LNCAP (cell line): ENCODE measurements around the gene KIAA1328.

Experiments
- TF ChIP-seq, protein P1 (sequence below): fragments of 450-650 bp; IDR thresholded peaks from 2 replicates; pipeline ENCODE4 v1.5.1; 2017; ENCODE audit warnings: mild to moderate bottlenecking

Gene KIAA1328

DNA sequence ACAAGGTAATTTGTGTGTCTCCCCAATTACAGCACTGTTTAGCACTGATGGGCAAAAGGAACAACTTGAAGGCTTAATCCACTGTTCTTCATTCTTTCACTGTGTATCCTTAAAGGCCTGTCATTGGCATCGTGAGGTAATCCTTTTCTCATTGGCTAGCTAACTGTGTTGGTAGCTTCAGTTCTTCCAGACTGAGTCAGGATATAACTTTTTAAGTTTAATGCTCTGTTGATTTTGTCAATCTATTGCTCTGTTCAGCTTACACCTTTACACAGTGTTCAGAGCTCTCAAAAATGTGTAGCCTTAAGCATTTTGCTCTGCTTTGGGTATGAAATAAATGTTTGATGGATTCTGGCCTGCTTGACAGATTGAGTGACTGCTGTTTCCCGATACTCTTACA lies 148.2 kb downstream of the KIAA1328 start:
- TF ChIP-seq, protein P1, sequence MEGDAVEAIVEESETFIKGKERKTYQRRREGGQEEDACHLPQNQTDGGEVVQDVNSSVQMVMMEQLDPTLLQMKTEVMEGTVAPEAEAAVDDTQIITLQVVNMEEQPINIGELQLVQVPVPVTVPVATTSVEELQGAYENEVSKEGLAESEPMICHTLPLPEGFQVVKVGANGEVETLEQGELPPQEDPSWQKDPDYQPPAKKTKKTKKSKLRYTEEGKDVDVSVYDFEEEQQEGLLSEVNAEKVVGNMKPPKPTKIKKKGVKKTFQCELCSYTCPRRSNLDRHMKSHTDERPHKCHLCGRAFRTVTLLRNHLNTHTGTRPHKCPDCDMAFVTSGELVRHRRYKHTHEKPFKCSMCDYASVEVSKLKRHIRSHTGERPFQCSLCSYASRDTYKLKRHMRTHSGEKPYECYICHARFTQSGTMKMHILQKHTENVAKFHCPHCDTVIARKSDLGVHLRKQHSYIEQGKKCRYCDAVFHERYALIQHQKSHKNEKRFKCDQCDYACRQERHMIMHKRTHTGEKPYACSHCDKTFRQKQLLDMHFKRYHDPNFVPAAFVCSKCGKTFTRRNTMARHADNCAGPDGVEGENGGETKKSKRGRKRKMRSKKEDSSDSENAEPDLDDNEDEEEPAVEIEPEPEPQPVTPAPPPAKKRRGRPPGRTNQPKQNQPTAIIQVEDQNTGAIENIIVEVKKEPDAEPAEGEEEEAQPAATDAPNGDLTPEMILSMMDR = no peak

DNA sequence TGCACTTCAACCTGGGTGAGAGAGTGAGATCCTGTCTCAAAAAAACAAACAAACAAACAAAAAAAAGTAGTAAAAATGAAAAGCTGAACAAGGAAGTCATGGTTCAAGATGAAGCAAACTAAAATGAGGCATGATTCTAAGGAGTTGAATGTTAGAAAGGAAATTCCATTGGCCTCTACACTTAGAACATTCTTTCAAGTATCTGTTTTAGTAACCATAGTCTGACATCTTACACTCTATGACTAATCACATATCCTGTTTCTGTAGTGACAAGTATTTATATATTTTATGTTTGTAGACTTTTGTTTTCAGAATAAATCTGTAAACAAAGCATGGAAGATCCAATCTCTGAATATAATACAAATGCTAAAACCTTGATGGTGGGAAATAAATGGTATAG lies 164.1 kb downstream of the KIAA1328 start:
- TF ChIP-seq, protein P1 = no peak

DNA sequence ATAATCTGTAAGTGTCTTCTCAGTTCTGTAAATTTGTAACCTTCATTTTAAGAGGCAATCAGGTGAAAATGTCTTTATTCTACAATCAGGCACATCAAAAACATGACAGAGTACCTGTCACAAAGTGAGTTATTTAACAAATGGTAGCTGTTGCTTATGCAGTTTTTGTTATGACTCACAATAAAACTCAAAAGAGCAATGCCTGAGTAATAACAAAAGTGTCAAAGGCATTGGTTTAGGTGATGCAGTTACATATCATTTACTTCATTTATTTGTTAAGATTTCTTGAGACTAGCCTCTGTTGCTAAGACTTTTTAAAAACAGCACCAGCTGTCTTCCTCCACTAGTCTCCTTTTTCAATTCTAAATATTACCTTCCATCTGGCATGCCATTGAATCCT lies 177.8 kb downstream of the KIAA1328 start:
- TF ChIP-seq, protein P1 = no peak

DNA sequence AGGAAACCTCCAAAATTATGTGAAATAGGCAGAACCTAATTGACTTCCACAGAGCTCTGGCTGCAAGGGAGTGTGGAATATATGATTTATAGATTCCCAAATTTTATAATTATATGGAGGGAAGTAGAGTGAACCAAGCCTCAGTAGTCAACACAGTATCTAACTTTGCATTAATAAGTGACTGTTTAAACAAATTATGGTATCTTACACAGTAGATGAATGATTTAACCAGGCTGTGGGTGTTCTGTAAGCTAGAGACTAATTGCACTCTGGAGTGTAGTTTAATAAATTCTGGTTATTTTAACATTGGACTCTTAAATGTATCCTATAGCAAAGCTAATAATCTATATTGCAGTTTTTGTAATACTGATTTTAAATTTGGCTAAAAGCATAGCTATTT lies 183.5 kb downstream of the KIAA1328 start:
- TF ChIP-seq, protein P1 = no peak

DNA sequence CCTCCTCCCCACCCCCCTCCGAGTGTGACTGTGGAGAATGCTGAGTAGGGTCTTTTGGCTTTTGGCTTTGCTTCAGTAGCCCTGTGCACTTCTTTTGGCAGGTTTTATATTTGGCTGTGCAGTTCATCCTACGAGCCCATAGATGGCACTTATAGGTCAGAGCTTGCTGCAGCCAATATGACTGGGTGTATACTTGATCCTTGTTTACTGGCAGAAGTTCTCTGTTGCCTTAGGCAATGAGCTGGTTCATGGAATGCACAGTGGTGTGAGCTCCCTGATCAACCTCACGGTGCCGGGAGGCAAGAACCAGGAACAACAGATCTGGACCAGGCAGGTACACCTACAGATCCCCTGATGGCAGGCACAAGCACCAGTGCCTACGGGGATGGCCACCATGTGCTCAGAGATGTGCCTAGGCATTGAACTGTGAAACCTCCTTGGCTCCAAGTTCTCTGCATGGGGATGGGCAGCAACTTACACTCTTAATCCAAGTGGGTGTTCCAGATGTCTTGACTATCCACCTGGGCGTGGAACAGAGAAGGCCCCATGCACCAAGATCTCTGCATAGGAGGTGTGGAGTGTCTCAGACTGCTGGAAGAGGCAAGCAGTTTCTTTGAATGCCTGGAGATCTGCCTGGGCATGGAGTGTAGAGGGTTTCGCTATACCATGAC lies 190.4 kb downstream of the KIAA1328 start:
- TF ChIP-seq, protein P1 = peak; percentile 85

DNA sequence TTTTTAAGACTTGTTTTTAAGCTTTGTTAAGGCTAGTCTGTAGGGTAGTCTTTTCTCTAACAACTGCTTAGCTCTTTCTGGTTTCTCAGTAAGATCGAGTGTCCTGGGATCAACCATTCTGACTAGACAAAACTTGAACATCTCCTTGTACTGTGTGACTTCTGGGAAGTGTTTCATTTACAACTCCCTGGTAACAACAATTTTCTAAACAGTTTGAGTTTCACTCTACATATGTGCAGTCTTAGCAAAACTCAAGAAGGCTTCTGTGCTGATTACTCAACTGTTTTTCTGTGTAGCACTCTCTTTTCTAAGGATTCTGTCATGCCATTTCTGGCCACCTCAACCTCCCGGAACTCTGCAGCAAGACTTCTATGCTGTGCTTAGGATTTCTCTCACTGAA lies 204.5 kb downstream of the KIAA1328 start:
- TF ChIP-seq, protein P1 = no peak

DNA sequence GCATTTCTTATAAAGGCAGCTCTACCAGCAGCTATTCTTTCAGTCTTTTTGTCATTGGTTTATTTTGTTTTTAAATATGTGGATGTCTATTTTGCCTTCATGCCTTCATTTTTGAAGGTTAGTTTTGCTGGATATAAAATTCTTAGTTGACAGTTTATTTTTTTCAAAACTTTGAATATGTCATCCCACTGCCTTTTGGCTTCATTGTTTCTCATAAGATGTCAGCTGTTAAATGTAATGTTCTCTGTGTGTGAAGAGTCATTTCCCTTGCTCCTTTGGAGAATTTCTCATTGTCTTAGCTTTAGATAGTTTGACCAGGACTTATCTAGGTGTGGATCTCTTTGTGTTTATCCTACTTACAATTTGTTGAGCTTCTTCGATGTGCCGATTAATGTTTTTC lies 213.5 kb downstream of the KIAA1328 start:
- TF ChIP-seq, protein P1 = no peak
